ENCODE results near the gene LINS1. TPM values are rescaled to one million over a fixed set of nuclear protein-coding genes. Genes with fewer than 3 reads are reported as not detected.
A peak's percentile ranks its signal among the peaks of the same experiment; 100 is the strongest.

The LINS1 gene
- total and polyA plus RNA-seq, 10 donors, result 7.7 to 71.1 (median 28.6) TPM

GRCh38 chr15:100565591-100565990 is 36.4 kb downstream of the LINS1 start:
- Histone ChIP-seq H3K4me3 (no peak overlapping the region), H3K36me3 (peaks cover 0 to 34% (median 7%) of the 10 kb centered on the region in 6 donors), H3K4me1 (peaks cover 0 to 12% (median 0%) of the 10 kb centered on the region in 6 donors), H3K27me3 (replicated peaks in 1 of 7) (no peaks in the 10 kb centered on the region), H3K27ac (peak overlapping the region in 1 of 8 donors; percentile 48), H3K9me3 (no peaks in the 10 kb centered on the region)
- WGBS, 5 donors, result 66 to 91% (median 88%) methylated on average over 3 of the region's 3 CpGs
- no peak for DNase-seq
- TF ChIP-seq CTCF (IDR thresholded peaks at IDR 0.05 in 8 of 11, conservative IDR thresholded peaks at IDR 0.05 in 3 of 11), result no peak
- intact Hi-C loops (cut with DNase I; ENCODE audit: low total_unique reads), result no loop called here

GRCh38 chr15:100560323-100560722 is 41.7 kb downstream of the LINS1 start:
- Histone ChIP-seq H3K36me3 (peaks cover 0 to 19% (median 0%) of the 10 kb centered on the region in 6 donors), H3K4me1 (peaks cover 0 to 23% (median 0%) of the 10 kb centered on the region in 6 donors), H3K27ac (peak overlapping the region in 6 of 8 donors; percentile 23 to 80 (median 52)), H3K9me3 (no peaks in the 10 kb centered on the region), H3K4me3 (no peak overlapping the region), H3K27me3 (replicated peaks in 1 of 7) (no peaks in the 10 kb centered on the region)
- no peak for DNase-seq
- no peak for TF ChIP-seq POLR2AphosphoS5 (IDR thresholded peaks at IDR 0.05)
- TF ChIP-seq POLR2A (IDR thresholded peaks at IDR 0.05), result no peak
- TF ChIP-seq CTCF (IDR thresholded peaks at IDR 0.05 in 8 of 11, conservative IDR thresholded peaks at IDR 0.05 in 3 of 11), result no peak
- intact Hi-C loops (cut with DNase I; ENCODE audit: low total_unique reads), result no loop called here

- intact Hi-C loops (cut with DNase I; ENCODE audit: low total_unique reads), result no loop called here
- WGBS, 5 donors, result 60 to 96% (median 80%) methylated on average over 2 of the region's 2 CpGs
- H3K4me3 ChIP-seq, result peak overlapping the region in 1 of 8 donors; percentile 15
- peak overlapping the region in 6 of 8 donors; percentile 23 to 80 (median 52) for H3K27ac ChIP-seq
- no peaks in the 10 kb centered on the region for H3K27me3 ChIP-seq (replicated peaks in 1 of 7)
- DNase-seq, result no peak
- H3K9me3 ChIP-seq, result no peaks in the 10 kb centered on the region
- no peak for TF ChIP-seq POLR2AphosphoS5 (IDR thresholded peaks at IDR 0.05)
- no peak for TF ChIP-seq CTCF (IDR thresholded peaks at IDR 0.05 in 8 of 11, conservative IDR thresholded peaks at IDR 0.05 in 3 of 11)
- TF ChIP-seq POLR2A (IDR thresholded peaks at IDR 0.05), result no peak
- peaks cover 0 to 19% (median 0%) of the 10 kb centered on the region in 6 donors for H3K36me3 ChIP-seq
- H3K4me1 ChIP-seq, result peaks cover 0 to 21% (median 0%) of the 10 kb centered on the region in 6 donors
Measured at GRCh38 chr15:100559330-100559729, 42.7 kb downstream of the LINS1 start.

GRCh38 chr15:100558771-100559254 is 43.2 kb downstream of the LINS1 start:
- no peak for TF ChIP-seq POLR2A (IDR thresholded peaks at IDR 0.05)
- TF ChIP-seq POLR2AphosphoS5 (IDR thresholded peaks at IDR 0.05), result peak in 1 of 3 donors; percentile 27
- peak overlapping the region in 3 of 8 donors; percentile 72 to 80 (median 80) for H3K27ac ChIP-seq
- peaks cover 0 to 19% (median 0%) of the 10 kb centered on the region in 6 donors for H3K36me3 ChIP-seq
- no peaks in the 10 kb centered on the region for H3K27me3 ChIP-seq (replicated peaks in 1 of 7)
- DNase-seq, result peak; percentile 82
- intact Hi-C loops (cut with DNase I; ENCODE audit: low total_unique reads), result no loop called here
- H3K4me1 ChIP-seq, result peaks cover 0 to 21% (median 0%) of the 10 kb centered on the region in 6 donors
- peak overlapping the region in 1 of 8 donors; percentile 15 for H3K4me3 ChIP-seq
- WGBS, 5 donors, result 94 to 99% (median 95%) methylated on average over 18 to 50 of the region's 50 CpGs
- H3K9me3 ChIP-seq, result no peaks in the 10 kb centered on the region

All from spleen (tissue), 11 donors.